Esophagus (tissue), 2 donors: ENCODE measurements around the gene IFT122. TPM values are rescaled to one million over a fixed set of nuclear protein-coding genes. Genes with fewer than 3 reads are reported as not detected.

Experiments
- H3K27ac ChIP-seq, 2 donors: one replicate each; pipeline ENCODE4 v1.5.1; 2013; ENCODE audit warnings: low read depth in 2 of 2, mild to moderate bottlenecking in 2 of 2, inconsistent platforms in 1 of 2, low read length in 1 of 2, moderate library complexity in 1 of 2
- H3K27me3 ChIP-seq, 2 donors: one replicate each; pipeline ENCODE4 v1.6.1; 2013; ENCODE audit warnings: low read length in 2 of 2, control low read depth in 1 of 2, mild to moderate bottlenecking in 1 of 2; ENCODE audit not compliant: insufficient read depth in 2 of 2, control insufficient read depth in 1 of 2
- H3K36me3 ChIP-seq, 2 donors: one replicate each; pipeline ENCODE4 v1.6.1; 2013; ENCODE audit warnings: low read length in 1 of 2; ENCODE audit not compliant: control insufficient read depth in 2 of 2, insufficient read depth in 2 of 2
- H3K4me1 ChIP-seq, 2 donors: one replicate each; pipeline ENCODE4 v1.6.1; 2013; ENCODE audit warnings: low read length in 1 of 2; ENCODE audit not compliant: control insufficient read depth in 2 of 2, insufficient read depth in 2 of 2
- H3K4me3 ChIP-seq, 2 donors: one replicate each; pipeline ENCODE4 v1.5.1; 2013; ENCODE audit warnings: low read length in 2 of 2, mild to moderate bottlenecking in 2 of 2, low read depth in 1 of 2, moderate library complexity in 1 of 2
- H3K9me3 ChIP-seq, 2 donors: one replicate each; pipeline ENCODE4 v1.6.1; 2013; ENCODE audit warnings: mild to moderate bottlenecking in 2 of 2, low read depth in 1 of 2, low read length in 1 of 2, moderate library complexity in 1 of 2; ENCODE audit not compliant: control insufficient read depth in 2 of 2, insufficient read depth in 1 of 2
- WGBS, 2 donors: extraction: QIAGEN DNeasy Blood & Tissue Kit; methylation state at CpG; one replicate each; pipeline ENCODE4 v1.1.7; 2013; 5-methylcytosine and 5-hydroxymethylcytosine counted together
- polyA plus RNA-seq, 2 donors: library from polyadenylated mRNA; stranded (reverse); fragments of 200-250 nt; gene quantifications; one replicate each; pipeline ENCODE4 v1.2.3, GENCODE V29; 2013
- donor health status: healthy with polysubstance abuse.
- donor health status: Bipolar disorder and iron deficiency.

The IFT122 gene
- polyA plus RNA-seq, 2 donors, result 5.5 to 6.2 TPM

- Histone ChIP-seq H3K9me3 (peaks cover 0 to 2% of the 10 kb centered on the region in 2 donors), H3K27ac (no peak overlapping the region), H3K4me1 (no peaks in the 10 kb centered on the region), H3K27me3 (no peaks in the 10 kb centered on the region), H3K36me3 (no peaks in the 10 kb centered on the region), H3K4me3 (no peak overlapping the region)
- 61 to 78% methylated on average over 4 of the region's 4 CpGs for WGBS, 2 donors
These were observed 26.1 kb upstream of the IFT122 start for GRCh38 chr3:129413687-129414506.

- Histone ChIP-seq H3K27ac (no peak overlapping the region), H3K27me3 (no peaks in the 10 kb centered on the region), H3K36me3 (no peaks in the 10 kb centered on the region), H3K4me3 (no peak overlapping the region), H3K4me1 (no peaks in the 10 kb centered on the region), H3K9me3 (peaks cover 0 to 2% of the 10 kb centered on the region in 2 donors)
- whole genome bisulfite sequencing, 2 donors, result 89 to 95% methylated on average over 3 of the region's 3 CpGs
These were observed 24.6 kb upstream of the IFT122 start for GRCh38 chr3:129415378-129415777.

GRCh38 chr3:129415830-129416229 lies 24.2 kb upstream of the IFT122 start:
- no peaks in the 10 kb centered on the region for H3K27me3 ChIP-seq
- no peaks in the 10 kb centered on the region for H3K4me1 ChIP-seq
- no peak overlapping the region for H3K4me3 ChIP-seq
- no peaks in the 10 kb centered on the region for H3K36me3 ChIP-seq
- H3K27ac ChIP-seq, result no peak overlapping the region
- H3K9me3 ChIP-seq, result peaks cover 0 to 3% of the 10 kb centered on the region in 2 donors
- 79 to 81% methylated on average over 6 of the region's 6 CpGs for WGBS, 2 donors

GRCh38 chr3:129416415-129416814 lies 23.6 kb upstream of the IFT122 start:
- Histone ChIP-seq H3K27me3 (no peaks in the 10 kb centered on the region), H3K4me1 (no peaks in the 10 kb centered on the region), H3K9me3 (peaks cover 0 to 2% of the 10 kb centered on the region in 2 donors), H3K27ac (no peak overlapping the region), H3K36me3 (no peaks in the 10 kb centered on the region), H3K4me3 (no peak overlapping the region)
- 83 to 90% methylated on average over 4 of the region's 4 CpGs for WGBS, 2 donors

GRCh38 chr3:129417326-129417725 lies 22.7 kb upstream of the IFT122 start:
- H3K27ac ChIP-seq, result no peak overlapping the region
- no peak overlapping the region for H3K4me3 ChIP-seq
- peaks cover 0 to 2% of the 10 kb centered on the region in 2 donors for H3K9me3 ChIP-seq
- WGBS, 2 donors, result 63% methylated on average over 1 of the region's 1 CpG
- H3K27me3 ChIP-seq, result no peaks in the 10 kb centered on the region
- H3K4me1 ChIP-seq, result no peaks in the 10 kb centered on the region
- H3K36me3 ChIP-seq, result no peaks in the 10 kb centered on the region

GRCh38 chr3:129418041-129418973 lies 21.7 kb upstream of the IFT122 start:
- 86 to 90% methylated on average over 14 of the region's 14 CpGs for WGBS, 2 donors
- Histone ChIP-seq H3K36me3 (no peaks in the 10 kb centered on the region), H3K4me3 (no peak overlapping the region), H3K9me3 (peaks cover 0 to 2% of the 10 kb centered on the region in 2 donors), H3K27me3 (no peaks in the 10 kb centered on the region), H3K27ac (no peak overlapping the region), H3K4me1 (no peaks in the 10 kb centered on the region)

GRCh38 chr3:129419476-129419875 lies 20.5 kb upstream of the IFT122 start:
- Histone ChIP-seq H3K27ac (no peak overlapping the region), H3K9me3 (peaks cover 0 to 2% of the 10 kb centered on the region in 2 donors), H3K27me3 (no peaks in the 10 kb centered on the region), H3K4me3 (no peak overlapping the region), H3K4me1 (no peaks in the 10 kb centered on the region), H3K36me3 (no peaks in the 10 kb centered on the region)
- 80 to 85% methylated on average over 4 of the region's 4 CpGs for WGBS, 2 donors

- no peaks in the 10 kb centered on the region for H3K4me1 ChIP-seq
- H3K27ac ChIP-seq, result no peak overlapping the region
- WGBS, 2 donors, result 89 to 95% methylated on average over 12 of the region's 12 CpGs
These were observed 18.7 kb upstream of the IFT122 start for GRCh38 chr3:129421236-129421883.

GRCh38 chr3:129421988-129422745 lies 17.9 kb upstream of the IFT122 start:
- H3K27me3 ChIP-seq, result no peaks in the 10 kb centered on the region
- H3K27ac ChIP-seq, result no peak overlapping the region
- no peak overlapping the region for H3K4me3 ChIP-seq
- no peaks in the 10 kb centered on the region for H3K4me1 ChIP-seq
- no peaks in the 10 kb centered on the region for H3K36me3 ChIP-seq
- 78 to 81% methylated on average over 6 of the region's 6 CpGs for WGBS, 2 donors
- peaks cover 0 to 2% of the 10 kb centered on the region in 2 donors for H3K9me3 ChIP-seq

More at GRCh38 chr3:129421236-129421883, 18.7 kb upstream of the IFT122 start:
- H3K9me3 ChIP-seq, result peaks cover 0 to 2% of the 10 kb centered on the region in 2 donors
- no peak overlapping the region for H3K4me3 ChIP-seq
- H3K27me3 ChIP-seq, result no peaks in the 10 kb centered on the region
- no peaks in the 10 kb centered on the region for H3K36me3 ChIP-seq
